ENCODE data around the gene SKA1. TPM values are rescaled to one million over a fixed set of nuclear protein-coding genes. Genes with fewer than 3 reads are reported as not detected.

SKA1 gene
- total RNA-seq, 1 donor from 2014 or later: 23.9 TPM

Other genes with a start within 250 kb of the SKA1 start
- 34.1 and 48.4 TPM in 2 replicates for gene MYO5B, start 179.9 kb upstream of the SKA1 start, total RNA-seq
- 0.22 and 0.69 TPM in 2 replicates for gene CFAP53, start 108.6 kb upstream of the SKA1 start, total RNA-seq
- 56.5 and 70.2 TPM in 2 replicates for gene MBD1, start 93.5 kb upstream of the SKA1 start, total RNA-seq
- gene CXXC1, start 87.4 kb upstream of the SKA1 start, total RNA-seq: 35.8 and 50.9 TPM in 2 replicates
- 0.36 and 1.3 TPM in 2 replicates for gene MAPK4, start 185.0 kb downstream of the SKA1 start, total RNA-seq

Data from epithelial cell of proximal tubule (primary cell).